BJ (cell line): Measurements from ENCODE around the gene IZUMO4. TPM values are rescaled to one million over a fixed set of nuclear protein-coding genes. Genes with fewer than 3 reads are reported as not detected.

Experiments
- CTCF ChIA-PET: fragments of 350-600 bp; formaldehyde crosslinking; extraction: SDS; loops from one replicate; lab custom pipeline; 2021; ENCODE audit warnings: antibody characterized with exemption, inconsistent platforms; lab: Yijun Ruan, JAX
- POLR2A ChIA-PET: fragments of 300-600 bp; sonication (Branson Sonifier 250); formaldehyde crosslinking; extraction: SDS; loops from one replicate; lab custom pipeline; 2021; ENCODE audit warnings: antibody characterized with exemption; lab: Charles Lee
- DNase-seq: peaks from one replicate; pipeline ENCODE4 v3.0.0-alpha.2; 2011; ENCODE audit warnings: low read depth
- H3K27me3 ChIP-seq: 2 replicates; pipeline ENCODE4 v1.6.0; 2011; ENCODE audit warnings: low read length; ENCODE audit not compliant: control insufficient read depth, insufficient read depth
- H3K36me3 ChIP-seq: 2 replicates; pipeline ENCODE4 v1.5.1; 2011; ENCODE audit warnings: low read length; ENCODE audit not compliant: control insufficient read depth, insufficient read depth
- H3K4me3 ChIP-seq: 2 replicates; pipeline ENCODE4 v1.5.1; 2011; ENCODE audit warnings: low read depth, mild to moderate bottlenecking, control low read depth, low read length
- polyA plus RNA-seq: library from polyadenylated mRNA; depleted of rRNA; stranded (reverse); fragments of >200 nt; gene quantifications from 2 replicates; pipeline ENCODE4 v1.2.3, GENCODE V29; 2011
- TF ChIP-seq, protein P1 (sequence below): IDR thresholded peaks from 2 replicates; pipeline ENCODE4 v1.5.1; 2011; ENCODE audit warnings: low read depth, mild to moderate bottlenecking, control low read depth, inconsistent platforms, low read length, moderate library complexity; ENCODE audit not compliant: insufficient read depth

Gene IZUMO4
- polyA plus RNA-seq, 1 experiment: 1.3 TPM

DNA sequence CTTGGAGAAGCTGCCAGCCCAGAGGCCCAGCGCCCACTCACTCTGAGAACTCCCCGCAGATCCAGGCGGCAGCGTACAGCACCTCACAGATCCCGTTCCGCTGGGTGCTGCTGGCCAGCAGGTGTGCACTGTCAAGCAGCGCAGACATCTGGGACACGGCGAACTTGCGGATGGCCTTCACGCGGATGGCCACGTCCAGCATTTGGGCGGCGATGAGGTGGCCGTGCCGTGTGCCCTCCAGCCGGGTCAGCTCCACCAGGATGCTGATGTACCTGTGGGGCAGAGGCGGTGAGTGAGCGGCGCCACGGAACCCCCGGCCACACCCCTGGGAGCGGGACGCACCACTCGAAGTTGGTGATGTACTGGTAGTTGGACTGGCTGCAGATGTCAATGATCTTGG lies 24.1 kb downstream of the IZUMO4 start:
- ChIA-PET CTCF (no interaction called here), POLR2A (no interaction called here)
- DNase-seq: no peak
- H3K27me3 ChIP-seq: no peaks in the 10 kb centered on the region
- H3K36me3 ChIP-seq: peaks cover 69% of the 10 kb centered on the region
- TF ChIP-seq, protein P1, sequence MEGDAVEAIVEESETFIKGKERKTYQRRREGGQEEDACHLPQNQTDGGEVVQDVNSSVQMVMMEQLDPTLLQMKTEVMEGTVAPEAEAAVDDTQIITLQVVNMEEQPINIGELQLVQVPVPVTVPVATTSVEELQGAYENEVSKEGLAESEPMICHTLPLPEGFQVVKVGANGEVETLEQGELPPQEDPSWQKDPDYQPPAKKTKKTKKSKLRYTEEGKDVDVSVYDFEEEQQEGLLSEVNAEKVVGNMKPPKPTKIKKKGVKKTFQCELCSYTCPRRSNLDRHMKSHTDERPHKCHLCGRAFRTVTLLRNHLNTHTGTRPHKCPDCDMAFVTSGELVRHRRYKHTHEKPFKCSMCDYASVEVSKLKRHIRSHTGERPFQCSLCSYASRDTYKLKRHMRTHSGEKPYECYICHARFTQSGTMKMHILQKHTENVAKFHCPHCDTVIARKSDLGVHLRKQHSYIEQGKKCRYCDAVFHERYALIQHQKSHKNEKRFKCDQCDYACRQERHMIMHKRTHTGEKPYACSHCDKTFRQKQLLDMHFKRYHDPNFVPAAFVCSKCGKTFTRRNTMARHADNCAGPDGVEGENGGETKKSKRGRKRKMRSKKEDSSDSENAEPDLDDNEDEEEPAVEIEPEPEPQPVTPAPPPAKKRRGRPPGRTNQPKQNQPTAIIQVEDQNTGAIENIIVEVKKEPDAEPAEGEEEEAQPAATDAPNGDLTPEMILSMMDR: no peak
- no peak overlapping the region for H3K4me3 ChIP-seq

GRCh38 chr19:2121416-2122051 lies 24.8 kb downstream of the IZUMO4 start:
- Histone ChIP-seq H3K36me3 (peaks cover 65% of the 10 kb centered on the region), H3K27me3 (no peaks in the 10 kb centered on the region), H3K4me3 (no peak overlapping the region)
- no peak for DNase-seq
- TF ChIP-seq, protein P1: no peak
- ChIA-PET POLR2A (no interaction called here), CTCF (no interaction called here)

DNA sequence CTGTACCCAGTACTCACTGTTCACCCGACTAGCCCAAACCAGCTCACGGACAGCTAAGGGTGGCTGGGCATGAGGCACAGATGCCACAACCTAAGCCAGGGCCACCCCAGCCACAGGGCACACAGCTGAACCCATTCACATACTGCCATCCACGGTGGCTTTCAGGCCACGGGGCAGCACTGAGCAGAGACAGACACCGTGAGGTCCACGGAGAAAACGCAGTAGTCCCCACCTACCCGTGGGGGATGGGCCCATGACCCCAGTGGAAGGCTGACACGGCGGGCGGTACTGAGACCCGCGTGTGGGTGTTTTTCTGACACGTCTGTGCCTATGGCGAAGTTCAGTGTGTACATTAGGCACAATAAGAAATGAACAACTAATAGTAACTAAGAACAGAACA lies 25.5 kb downstream of the IZUMO4 start:
- ChIA-PET CTCF (no interaction called here), POLR2A (no interaction called here)
- H3K4me3 ChIP-seq: no peak overlapping the region
- no peak for DNase-seq
- no peaks in the 10 kb centered on the region for H3K27me3 ChIP-seq
- TF ChIP-seq, protein P1: no peak
- H3K36me3 ChIP-seq: peaks cover 64% of the 10 kb centered on the region

GRCh38 chr19:2122982-2123381 lies 26.3 kb downstream of the IZUMO4 start:
- POLR2A ChIA-PET: no interaction called here
- DNase-seq: no peak
- Histone ChIP-seq H3K27me3 (no peaks in the 10 kb centered on the region), H3K4me3 (no peak overlapping the region), H3K36me3 (peaks cover 62% of the 10 kb centered on the region)
- CTCF ChIA-PET: interaction anchor here (0.6 kb wide), 1 partner anchor 278 kb away, joined by 3 read pairs; no protein-coding TSS in a partner anchor
- TF ChIP-seq, protein P1: no peak

GRCh38 chr19:2123682-2124387 lies 27.1 kb downstream of the IZUMO4 start:
- CTCF ChIA-PET: interaction anchor here (0.7 to 0.9 kb wide), 2 partner anchors 10 to 14 kb away, joined by 3 read pairs; no protein-coding TSS in a partner anchor
- peaks cover 55% of the 10 kb centered on the region for H3K36me3 ChIP-seq

More at GRCh38 chr19:2123682-2124387, 27.1 kb downstream of the IZUMO4 start:
- POLR2A ChIA-PET: no interaction called here
- TF ChIP-seq, protein P1: no peak
- Histone ChIP-seq H3K4me3 (no peak overlapping the region), H3K27me3 (no peaks in the 10 kb centered on the region)
- DNase-seq: no peak
